CD4-positive, alpha-beta T cell treated with Interleukin-6 for 4 hours (primary cell): ENCODE measurements around the gene ARID2.
A peak's percentile ranks its signal among the peaks of the same experiment; 100 is the strongest.

Experiments used
- DNase-seq: peaks from one replicate; pipeline ENCODE4 v3.0.0-alpha.2; 2020; ENCODE audit warnings: mixed read lengths

The ARID2 gene

DNA sequence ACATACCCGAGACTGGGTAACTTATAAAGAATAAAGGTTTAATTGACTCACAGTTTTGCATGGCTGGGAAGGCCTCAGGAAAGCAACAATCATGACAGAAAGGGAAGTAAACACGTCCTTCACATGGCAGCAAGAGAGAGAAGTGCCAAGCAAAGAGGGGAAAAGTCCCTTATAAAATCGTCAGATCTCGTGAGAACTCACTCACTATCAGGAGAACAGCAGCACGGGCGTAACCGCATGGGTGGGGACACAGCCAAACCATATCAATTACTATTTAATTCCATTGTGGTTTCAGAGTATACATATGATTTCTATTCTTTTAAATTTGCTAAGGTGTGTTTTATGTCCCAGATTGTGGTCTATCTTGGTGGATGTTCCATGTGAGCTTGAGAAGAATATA, 142.9 kb downstream of the ARID2 start:
- DNase-seq = no peak

DNA sequence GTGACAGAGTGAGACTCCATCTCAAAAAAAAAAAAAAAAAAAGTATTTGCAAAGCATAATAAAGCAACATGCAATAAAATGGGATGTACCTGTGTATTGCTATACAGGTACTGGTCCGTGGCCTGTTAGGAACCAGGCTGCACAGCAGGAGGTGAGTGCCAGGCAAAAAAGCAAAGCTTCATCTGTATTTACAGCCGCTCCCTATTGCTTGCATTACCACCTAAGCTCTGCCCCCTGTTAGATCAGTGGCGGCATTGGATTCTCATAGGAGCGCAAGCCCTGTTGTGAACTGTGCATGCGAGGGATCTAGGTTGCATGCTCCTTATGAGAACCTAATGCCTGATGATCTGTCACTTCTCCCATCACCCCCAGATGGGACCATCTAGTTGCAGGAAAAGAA, 147.6 kb downstream of the ARID2 start:
- DNase-seq = no peak

DNA sequence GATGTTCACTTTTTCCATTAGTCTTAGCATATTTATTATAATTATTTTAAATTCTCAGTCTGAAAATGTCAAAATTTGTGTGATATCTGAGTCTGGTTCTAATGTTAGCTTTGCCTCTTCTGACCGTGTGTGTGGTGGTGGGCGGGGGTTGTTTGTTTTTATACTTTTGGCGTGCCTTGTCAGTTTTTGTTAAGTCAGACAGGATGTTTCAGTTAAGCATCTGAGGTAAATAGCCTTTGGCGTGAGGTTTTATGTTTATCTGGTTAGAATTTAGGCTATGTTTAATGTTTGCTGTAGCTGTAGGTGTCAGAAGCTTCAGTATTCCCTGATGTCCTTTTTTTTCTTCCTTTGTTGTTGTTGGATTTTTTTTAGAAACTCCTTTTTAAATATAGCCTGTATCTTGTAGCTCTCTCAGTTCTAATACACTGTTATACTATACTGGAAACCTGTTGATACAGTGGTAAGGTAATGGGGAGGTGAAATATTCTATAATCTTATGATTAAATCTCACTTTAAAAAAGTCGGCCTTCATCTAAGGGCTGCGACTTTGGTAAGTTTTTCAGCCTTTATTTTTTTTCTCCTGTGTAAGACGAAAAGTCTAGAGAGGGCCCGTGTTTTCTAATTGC, 149.2 kb downstream of the ARID2 start:
- DNase-seq = peak; percentile 45

DNA sequence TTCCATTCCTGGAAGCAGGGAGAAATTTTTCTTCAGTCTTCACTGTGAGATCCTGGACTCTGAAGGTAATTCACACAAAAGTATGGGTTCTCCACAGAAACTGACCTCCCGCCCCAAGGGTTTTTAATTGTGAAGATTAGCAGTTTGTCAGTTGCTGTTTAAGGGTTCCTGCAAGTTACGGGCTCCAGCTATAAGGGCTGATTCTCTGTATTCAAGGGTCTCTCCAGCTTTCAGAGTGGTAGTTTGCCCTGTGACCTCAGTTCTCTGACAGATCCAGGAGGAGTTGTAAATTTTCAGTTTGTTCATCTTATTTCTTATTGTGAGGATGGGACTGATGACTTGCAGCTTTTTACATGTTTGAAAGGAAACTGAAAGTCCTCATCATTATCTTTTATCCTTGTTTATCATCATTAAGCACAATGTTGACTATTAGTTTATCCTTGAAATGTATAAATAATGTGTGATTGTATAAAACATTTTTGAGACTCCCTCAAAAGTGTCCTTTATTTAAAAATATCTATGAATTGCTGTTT, 149.9 kb downstream of the ARID2 start:
- DNase-seq = no peak

DNA sequence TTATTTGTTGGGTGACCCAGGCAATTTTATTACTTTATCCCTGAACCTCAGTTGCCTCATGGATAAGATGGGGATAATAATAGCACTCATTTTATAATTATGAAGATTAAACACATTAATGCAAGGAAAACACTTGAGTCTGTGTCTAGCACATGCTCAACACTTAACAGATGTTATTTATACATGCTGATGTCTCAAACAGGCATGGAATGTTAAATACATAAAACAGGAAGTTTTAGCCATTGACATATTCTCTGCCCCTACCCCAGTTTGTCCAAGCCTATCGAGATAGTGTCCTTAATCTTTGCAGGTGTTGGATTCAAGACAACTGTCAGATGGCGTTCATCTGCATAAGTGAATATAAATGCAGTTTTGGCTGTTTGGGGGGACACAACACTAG, 151.0 kb downstream of the ARID2 start:
- DNase-seq = no peak

DNA sequence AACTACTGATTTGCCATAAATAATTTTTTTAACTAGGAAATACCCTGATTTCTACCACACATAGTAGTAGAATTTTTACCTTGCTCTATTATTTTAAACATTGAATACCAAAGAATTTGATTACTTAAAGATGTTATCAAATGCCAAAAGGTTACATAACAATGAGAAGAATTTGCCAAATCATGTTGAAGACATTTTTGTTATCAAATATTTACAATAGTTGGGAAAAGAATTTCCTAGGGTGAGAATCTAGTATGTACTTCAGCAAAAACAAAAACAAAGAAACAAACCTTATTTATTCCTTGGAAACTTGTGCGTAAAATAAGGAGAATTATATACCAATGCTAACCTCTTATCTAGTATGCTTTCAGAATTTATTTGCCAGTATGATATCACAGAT, 153.7 kb downstream of the ARID2 start:
- DNase-seq = no peak

DNA sequence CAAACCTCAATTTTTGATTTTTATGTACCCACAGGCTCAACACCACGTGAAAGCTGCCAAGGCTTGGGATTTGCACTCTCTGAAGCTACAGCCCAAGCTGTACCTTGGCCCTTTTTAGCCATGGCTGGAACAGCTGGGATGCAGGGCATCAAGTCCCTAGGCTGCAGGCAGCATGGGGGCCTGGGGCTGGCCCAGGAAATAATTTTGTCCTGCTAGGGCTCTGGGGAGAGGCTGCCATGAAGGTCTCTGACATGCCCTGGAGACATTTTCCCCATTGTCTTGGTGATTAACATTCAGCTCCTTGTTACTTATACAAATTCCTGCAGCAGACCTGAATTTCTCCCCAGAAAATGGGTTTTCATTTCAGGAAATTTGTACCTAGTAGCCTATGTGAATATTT, 157.2 kb downstream of the ARID2 start:
- no peak for DNase-seq

DNA sequence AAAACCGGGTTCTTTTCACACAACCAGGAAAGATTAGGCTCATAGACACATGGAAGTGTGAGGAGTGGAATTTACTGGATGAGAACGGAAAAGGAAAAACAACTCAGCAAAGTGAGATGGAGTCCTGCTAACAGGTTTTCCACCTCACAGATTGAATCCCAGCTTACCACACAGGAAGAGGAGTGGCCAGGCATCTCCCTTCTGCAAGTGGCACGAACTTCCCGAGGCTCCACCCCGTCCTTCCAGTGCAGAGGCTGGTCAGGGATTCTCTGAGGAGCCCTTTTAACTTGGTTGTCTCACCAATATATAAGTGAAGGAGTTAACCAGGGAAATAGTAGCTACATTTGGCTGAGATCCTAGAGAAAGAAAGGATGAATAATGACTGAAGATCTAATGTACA, 158.0 kb downstream of the ARID2 start:
- no peak for DNase-seq

DNA sequence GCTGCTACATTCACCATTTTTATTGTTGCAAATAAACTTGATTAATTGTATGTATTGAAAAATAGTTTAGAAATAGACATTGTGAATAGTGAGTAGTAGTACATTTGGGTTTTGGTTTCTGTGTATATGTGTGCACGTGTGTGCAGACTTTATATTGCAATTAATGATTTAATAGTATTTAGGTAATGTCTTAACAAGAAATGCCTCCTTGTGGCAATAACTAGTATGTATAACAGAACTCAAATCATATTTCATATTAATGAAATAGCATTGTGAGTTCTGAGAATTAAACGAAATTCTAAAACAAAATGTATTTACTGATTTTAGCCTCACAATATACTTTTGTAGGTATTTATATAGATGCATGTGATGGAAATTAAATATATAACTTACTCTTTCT, 160.8 kb downstream of the ARID2 start:
- DNase-seq = no peak

DNA sequence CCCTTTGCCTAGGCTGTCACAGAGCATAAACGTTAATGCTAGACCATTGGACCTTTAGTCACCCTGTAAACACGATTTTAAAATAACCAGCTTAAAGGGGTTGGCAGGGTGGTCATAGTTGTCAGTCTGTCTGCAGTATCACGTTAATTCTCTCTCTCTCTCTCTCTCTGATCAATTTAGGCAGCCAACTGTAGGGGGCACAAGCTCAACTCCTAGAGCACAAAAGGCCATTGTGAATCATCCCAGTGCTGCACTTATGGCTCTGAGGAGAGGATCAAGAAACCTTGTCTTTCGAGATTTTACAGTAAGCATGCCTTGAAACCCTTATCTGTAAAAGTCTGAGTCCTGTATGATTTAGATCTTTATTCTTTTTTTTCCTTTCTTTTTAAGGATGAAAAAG, 163.7 kb downstream of the ARID2 start:
- no peak for DNase-seq

DNA sequence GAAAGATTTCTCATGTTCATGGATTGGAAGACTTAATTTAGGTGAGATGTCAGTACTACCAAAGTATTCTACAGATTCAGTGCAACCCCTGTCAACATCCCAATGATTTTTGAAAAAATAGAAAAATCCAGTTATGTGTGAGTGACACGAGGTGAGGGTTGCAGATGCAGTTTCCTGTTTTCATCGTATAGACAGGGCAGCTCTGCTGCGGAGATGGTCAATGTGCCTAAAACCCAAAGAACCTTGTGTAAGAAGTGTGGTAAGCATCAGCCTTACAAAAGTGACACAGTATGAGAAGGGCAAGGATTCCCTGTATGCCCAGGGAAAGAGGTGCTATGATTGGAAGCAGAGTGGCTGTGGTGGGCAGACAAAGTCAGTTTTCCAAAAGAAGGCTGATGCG, 166.5 kb downstream of the ARID2 start:
- DNase-seq = no peak

DNA sequence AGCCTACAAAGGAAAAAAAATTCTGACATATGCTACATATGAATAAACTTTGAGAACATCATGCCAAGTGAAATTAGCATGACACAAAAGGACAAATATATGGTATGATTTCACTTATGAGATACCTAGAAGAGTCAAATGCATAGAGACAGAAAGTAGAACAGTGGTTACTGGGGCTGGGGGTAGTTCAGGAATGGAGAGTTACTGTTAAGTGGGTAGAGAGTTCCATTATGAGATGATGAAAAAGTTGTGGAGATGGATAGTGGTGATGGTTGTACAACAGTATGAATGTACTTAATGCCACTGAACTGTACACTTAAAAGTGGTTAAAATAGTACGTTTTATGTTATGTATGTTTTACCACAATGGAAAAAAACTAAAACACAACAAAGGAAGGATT, 168.6 kb downstream of the ARID2 start:
- DNase-seq = no peak

DNA sequence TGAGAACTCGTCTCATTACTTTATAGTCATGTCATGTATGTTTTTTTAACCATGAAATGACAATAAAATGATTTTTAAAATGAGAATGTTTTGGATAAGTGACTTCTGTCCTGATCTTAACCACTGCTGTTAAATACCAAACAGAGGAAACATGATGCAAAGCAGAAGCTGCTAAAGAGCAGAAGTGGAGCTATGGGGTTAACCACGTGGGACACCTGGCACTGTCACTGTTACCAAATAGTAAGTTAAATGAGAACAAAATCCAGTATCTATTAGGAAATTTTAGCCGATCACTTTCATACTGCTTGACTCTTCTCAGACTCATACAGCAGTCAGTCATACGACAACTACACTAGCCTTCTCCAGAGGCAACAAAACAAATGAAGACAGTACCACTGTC, 178.4 kb downstream of the ARID2 start:
- no peak for DNase-seq

DNA sequence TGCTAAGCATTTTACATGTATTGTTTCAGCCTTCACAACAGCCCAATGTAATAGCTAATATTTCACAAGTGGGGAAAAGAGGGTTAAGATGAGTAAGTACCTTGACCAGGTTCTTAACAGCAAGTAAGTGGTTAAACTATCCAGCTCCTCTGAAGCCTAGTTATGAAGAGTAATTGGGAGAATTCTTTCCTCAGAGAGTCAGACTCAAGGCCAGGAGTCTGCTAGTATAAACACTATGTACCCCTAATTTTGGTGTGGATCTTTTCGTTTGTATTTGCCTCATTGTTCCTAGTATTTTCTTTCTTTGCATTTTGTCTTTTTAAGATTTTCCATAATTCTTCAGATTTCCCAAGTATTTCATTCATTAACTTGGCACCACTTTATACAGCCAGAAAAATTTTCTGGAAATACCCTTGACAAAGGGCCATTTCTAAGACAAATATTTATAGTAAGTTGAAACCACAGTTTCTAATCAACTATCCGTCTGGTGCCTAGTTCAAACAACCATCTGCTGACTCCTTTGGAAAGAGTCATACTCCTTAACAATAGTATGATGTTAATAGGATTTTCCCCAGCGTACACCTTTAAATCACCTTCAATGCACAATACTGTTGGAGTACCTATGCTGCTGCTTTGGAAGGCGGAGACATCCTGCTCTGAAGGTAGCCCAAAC, 179.7 kb downstream of the ARID2 start:
- DNase-seq = no peak

DNA sequence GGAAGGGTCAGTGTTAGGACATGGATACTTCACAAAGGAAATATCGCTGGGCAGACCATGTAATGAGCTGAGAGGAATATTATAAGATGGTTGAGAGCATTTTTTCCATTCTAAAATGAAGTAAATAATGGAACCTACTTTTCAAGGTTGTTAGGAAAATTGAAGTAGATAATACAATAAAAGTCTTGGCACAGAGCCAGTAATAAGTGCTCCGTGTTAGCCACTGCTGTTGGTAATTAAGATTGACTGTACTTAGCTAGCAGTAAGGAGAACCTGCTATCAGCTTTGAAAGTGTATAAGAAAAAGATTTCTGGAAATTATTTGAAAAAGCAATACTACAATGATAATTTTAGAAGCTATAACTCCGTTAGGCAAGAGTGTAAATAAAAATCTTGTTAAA, 183.3 kb downstream of the ARID2 start:
- no peak for DNase-seq

DNA sequence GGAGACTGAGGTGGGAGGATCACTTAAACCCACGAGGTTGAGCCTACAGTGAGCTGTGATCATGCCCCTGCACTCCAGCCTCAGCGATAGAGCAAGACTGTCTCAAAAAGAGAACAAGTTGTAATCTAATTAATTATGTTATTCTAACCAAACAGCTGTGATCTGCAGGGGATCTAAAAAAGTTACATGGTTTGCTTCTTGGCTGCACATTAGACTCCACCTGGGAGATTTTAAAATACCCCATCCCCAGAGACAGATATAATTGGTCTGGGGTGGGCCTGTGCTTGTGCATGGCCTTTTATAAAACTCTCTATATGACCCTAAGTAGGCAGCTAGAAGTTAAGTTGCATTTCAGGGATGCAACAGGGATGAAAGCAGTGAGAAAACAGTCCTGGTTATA, 184.1 kb downstream of the ARID2 start:
- no peak for DNase-seq

DNA sequence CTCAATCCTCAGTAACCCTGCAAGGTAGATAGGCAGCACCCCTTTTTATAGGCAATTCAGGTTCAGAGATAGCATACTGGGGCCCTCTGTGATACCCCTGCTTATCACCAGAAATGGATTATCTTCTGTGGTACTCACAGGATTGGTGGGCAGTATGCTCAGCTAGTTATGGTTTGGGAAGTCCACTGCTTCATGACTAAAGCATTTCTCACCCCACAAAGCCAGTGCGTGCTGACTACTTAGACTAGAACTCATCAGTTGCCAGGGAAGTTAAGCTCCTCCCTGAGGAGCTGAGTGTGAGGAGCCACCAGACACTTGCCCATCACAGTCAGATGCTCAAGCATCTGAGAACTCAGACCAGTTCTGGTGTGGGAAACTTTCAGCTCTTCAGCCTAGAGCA, 184.6 kb downstream of the ARID2 start:
- no peak for DNase-seq

DNA sequence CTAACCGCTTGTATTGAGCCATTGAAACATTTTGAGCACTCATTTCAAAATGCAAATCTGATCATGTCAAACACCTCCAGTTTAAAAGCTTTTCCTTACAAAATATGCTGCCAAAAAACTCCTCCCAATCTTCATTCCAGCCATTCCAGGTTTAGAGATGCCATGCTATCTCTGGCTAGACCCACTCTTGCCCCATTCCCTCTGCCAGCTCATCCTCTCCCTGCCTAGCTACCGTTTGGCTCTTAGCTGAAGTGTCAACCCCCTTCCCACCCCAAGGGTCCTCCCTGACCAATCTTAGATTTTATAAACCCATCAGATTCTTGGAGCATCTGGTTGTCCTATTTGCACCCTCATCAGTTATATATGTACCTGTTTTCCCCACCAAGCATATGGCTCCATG, 185.9 kb downstream of the ARID2 start:
- no peak for DNase-seq

DNA sequence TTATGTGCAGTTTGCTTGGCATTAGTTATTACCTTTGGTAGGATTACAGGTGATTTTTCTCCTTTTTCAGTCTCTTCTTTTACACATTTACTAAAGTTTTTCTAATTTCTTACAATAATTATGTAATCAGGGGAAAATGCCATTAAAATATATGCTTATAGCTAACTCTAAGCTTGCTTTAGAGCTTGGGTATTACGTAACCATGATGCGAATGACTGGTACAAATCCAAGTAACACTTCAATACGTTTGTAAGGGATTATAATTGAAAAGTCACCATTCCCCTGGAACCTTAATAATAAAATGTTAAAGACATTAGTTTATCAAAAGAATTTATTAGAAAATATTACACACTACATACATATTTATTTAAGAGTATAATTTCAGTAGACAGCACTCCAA, 189.3 kb downstream of the ARID2 start:
- DNase-seq = no peak

DNA sequence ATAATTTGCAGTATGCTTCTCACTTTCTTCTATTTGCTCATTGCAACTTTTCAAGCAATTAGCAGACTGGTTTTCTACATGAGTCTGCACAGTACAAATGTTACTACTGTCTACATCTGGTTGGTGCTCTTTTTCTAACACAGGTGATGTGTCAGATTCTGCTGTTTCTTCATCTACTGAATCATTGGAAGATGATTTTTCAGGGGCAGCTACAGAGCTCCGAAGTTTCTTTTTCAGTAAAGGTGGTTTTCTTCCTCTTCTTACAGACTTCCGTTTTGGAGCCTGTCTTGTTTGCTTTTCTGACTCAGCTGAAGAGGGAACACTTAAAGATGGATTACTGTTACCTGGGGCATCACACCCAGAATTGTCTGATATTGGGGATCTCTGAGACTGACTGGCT, 198.8 kb downstream of the ARID2 start:
- no peak for DNase-seq

DNA sequence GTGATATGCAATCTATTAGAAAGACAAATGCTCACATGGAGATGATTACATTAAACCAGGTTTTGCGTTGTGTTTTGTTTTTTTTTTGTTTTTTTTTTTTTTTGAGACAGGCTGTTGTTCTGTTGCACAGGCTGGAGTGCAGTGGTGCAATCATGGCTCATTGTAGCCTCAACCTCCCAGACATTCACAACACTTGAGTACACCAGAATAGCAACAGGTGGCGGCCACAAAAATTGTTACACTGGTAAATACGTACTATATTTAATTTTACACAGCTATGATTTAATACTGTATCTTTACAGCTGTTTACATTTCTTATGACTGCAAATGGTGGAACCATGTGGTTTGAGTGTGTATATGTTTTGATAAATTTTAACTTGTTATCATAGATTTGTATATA, 200.9 kb downstream of the ARID2 start:
- DNase-seq = no peak

DNA sequence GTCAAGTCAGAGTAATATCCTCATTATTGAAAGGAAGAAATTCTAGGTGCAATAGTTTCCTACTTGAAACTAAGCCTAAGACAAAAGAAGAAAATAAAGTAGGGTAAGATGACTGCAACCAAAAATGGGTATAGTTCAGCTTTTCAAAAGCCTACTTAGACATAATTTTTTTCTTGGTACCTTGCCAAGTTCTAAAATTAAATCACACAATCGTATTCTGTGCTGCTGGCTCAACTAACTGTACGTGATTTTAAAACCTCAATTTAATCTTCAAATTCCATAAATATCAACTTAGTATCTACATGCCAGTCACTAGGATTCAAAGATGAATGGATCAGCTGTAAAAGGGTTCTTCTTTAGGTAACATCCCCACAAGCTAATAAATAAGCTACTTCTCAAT, 204.0 kb downstream of the ARID2 start:
- DNase-seq = no peak

DNA sequence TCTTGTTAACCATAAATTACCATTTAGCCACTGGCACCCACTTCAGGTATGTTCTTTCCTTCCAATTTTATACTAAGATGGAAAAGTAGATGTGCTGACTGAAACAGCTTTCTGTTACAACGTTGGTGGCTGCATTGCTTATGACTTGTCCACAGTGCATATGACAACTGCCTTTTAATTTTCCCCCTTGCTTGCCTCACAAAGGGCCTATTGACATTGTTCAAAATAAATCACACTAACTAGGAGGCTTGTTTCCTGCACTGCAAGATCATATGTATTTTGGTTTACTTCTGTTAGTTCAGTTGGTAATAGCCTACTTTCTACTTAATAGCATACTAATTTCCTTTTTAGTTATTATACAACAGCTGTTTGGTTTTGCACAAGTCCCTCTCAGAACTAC, 205.4 kb downstream of the ARID2 start:
- no peak for DNase-seq

DNA sequence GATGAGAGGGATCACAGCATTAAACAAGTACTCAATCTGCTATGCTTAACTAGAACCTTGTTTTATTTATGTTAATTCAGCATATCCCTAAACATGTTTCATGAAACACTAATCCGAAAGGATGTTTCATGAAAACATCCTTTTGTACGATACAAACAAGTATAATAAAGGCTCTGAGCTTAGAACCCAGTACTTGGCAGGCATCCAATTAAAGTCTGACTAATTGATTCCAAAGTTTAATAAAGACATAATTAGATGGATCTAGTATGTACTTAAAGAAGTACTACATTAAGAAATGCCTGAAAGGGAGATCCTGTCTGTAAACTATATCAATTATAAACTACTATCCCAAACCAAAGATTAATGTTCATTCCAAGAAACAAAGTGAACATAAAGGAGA, 209.1 kb downstream of the ARID2 start:
- no peak for DNase-seq

DNA sequence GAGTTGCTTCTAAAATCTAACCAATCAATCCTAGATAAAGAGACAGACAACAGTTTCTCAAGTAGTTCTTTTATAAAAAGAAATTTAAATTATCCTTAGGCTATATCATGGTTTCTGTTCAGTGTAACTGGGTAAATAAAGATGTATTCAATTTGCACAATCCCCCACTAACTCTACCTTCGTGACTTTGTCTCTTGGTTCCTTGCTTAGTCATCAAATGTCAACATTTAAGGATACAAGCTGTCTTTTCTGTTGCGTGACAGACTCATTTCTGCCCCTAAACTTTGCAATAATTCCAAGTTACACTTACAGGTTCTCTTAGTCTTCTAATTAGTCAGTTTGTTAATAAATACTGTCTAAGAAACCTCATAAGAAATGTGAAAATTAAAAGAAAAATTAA, 210.3 kb downstream of the ARID2 start:
- no peak for DNase-seq
